ENCODE data around the gene HOXA1.

DNA sequence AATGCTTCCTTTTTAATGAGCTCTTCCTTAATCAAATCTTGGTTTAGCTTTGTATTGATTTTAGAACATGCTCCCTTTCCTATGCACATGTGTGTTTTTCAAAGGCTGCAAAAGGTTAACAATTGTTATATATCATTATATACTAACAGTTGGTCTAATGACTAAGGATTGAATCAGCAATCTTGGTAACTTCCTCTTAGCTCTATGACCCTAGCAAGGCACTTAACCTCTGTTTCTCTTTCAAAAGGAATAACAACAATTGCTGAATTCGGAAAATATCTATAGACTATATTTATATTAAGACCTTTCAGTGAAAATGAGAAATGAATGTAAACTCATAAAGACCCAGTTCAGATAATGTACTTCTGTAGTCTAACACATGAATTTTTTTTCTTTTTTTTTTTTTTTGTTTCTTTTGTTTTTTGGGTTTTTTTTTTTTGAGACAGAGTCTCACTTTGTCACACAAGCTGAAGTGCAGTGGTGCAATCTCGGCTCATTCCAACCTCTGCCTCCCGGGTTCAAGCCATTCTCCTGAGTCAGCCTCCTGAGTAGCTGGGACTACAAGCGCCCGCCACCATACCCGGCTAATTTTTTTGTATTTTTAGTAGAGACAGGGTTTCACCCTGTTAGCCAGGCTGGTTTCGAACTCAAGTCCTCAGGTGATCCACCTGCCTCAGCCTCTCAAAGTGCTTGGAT, 48.8 kb downstream of the HOXA1 start:
- TF ChIP-seq ELF4 (IDR thresholded peaks at IDR 0.05) (no peak), FOXM1 (IDR thresholded peaks at IDR 0.05; ENCODE audit: borderline replicate concordance) (no peak), BHLHE40 (IDR thresholded peaks at IDR 0.05; ENCODE audit: borderline replicate concordance) (no peak), FOXA1 (IDR thresholded peaks at IDR 0.05) (no peak), FOXK2 (IDR thresholded peaks at IDR 0.05) (no peak), PKNOX1 (IDR thresholded peaks at IDR 0.05) (no peak), SUZ12 (IDR thresholded peaks at IDR 0.05) (no peak), SP1 (IDR thresholded peaks at IDR 0.05) (no peak), NFRKB (IDR thresholded peaks at IDR 0.05) (no peak), ZNF384 (IDR thresholded peaks at IDR 0.05) (no peak), L3MBTL2 (conservative IDR thresholded peaks at IDR 0.05) (no peak), HDGF (IDR thresholded peaks at IDR 0.05; ENCODE audit: borderline replicate concordance) (no peak), LEF1 (IDR thresholded peaks at IDR 0.05; ENCODE audit: borderline replicate concordance) (no peak)
